Glutamatergic neuron (in vitro differentiated cells): ENCODE data around the gene RBM45. TPM values are rescaled to one million over a fixed set of nuclear protein-coding genes. Genes with fewer than 3 reads are reported as not detected.

Experiments used
- DNase-seq: peaks from one replicate; pipeline ENCODE4 v3.0.0; 2022
- H3K27ac Mint-ChIP-seq: one replicate; pipeline ENCODE4 v1.8.0; 2020; ENCODE audit warnings: mild to moderate bottlenecking, mixed read lengths, inconsistent platforms; ENCODE audit not compliant: unreplicated experiment
- H3K27me3 Mint-ChIP-seq: one replicate; pipeline ENCODE4 v1.8.0; 2020; ENCODE audit warnings: mild to moderate bottlenecking, moderate library complexity, mixed read lengths, inconsistent platforms; ENCODE audit not compliant: unreplicated experiment
- H3K36me3 Mint-ChIP-seq: one replicate; pipeline ENCODE4 v1.8.0; 2020; ENCODE audit warnings: mild to moderate bottlenecking, mixed read lengths, inconsistent platforms; ENCODE audit not compliant: unreplicated experiment
- H3K4me1 Mint-ChIP-seq: one replicate; pipeline ENCODE4 v1.8.0; 2020; ENCODE audit warnings: mild to moderate bottlenecking, low read depth, mixed read lengths, inconsistent platforms; ENCODE audit not compliant: unreplicated experiment
- H3K4me3 Mint-ChIP-seq: one replicate; pipeline ENCODE4 v1.8.0; 2020; ENCODE audit warnings: mild to moderate bottlenecking, mixed read lengths, inconsistent platforms; ENCODE audit not compliant: unreplicated experiment
- H3K9me3 Mint-ChIP-seq: one replicate; pipeline ENCODE4 v1.8.0; 2020; ENCODE audit warnings: mild to moderate bottlenecking, moderate library complexity, mixed read lengths, inconsistent platforms; ENCODE audit not compliant: unreplicated experiment
- CTCF ChIP-seq: fragments of 200-600 bp; sonication (generic); IDR thresholded peaks from one replicate; pipeline ENCODE4 v1.5.0; 2021; ENCODE audit not compliant: partially characterized antibody, unreplicated experiment
- total RNA-seq: library from RNA; stranded (reverse); fragmentation: NEBNext Ultra II Directional; extraction: Animal tissue kit (Norgen Biotek cat#: 25700); gene quantifications from one replicate; pipeline ENCODE4 v1.2.1, GENCODE V29; 2021; ENCODE audit not compliant: unreplicated experiment

The RBM45 gene
- total RNA-seq, 1 donor from 2014 or later, result 15.3 TPM

DNA sequence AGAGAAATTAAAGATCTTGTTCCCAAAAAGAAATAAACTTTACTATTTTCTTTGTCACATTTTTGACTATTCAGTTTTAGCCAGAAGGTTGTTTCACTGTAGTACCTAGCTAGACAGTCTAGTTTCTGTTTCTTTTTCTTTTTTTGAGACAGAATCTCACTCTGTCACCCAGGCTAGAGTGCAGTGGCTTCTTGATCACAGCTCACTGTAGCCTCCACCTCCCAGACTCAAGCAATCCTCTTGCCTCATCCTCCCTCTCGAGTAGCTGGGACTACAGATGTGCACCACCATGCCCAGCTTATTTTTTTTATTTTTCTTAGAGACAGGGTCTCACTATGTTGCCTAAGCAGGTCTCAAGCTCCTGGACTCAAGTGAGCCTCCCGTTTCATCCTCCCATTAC is 2.2 kb downstream of the RBM45 start:
- H3K4me1 Mint-ChIP-seq, result no peaks in the 10 kb centered on the region
- no peaks in the 10 kb centered on the region for H3K36me3 Mint-ChIP-seq
- H3K27me3 Mint-ChIP-seq, result peaks cover 4% of the 10 kb centered on the region
- DNase-seq, result no peak
- no peak overlapping the region for H3K27ac Mint-ChIP-seq
- peak overlapping the region; percentile 42 for H3K4me3 Mint-ChIP-seq
- H3K9me3 Mint-ChIP-seq, result peaks cover 8% of the 10 kb centered on the region
- TF ChIP-seq CTCF, result no peak

GRCh38 chr2:178115271-178115670 is 3.0 kb downstream of the RBM45 start:
- Mint-ChIP-seq H3K4me1 (no peaks in the 10 kb centered on the region), H3K4me3 (no peak overlapping the region)

GRCh38 chr2:178117725-178118124 is 5.5 kb downstream of the RBM45 start:
- DNase-seq, result no peak
- no peak overlapping the region for H3K27ac Mint-ChIP-seq
- no peaks in the 10 kb centered on the region for H3K4me1 Mint-ChIP-seq
- H3K36me3 Mint-ChIP-seq, result no peaks in the 10 kb centered on the region
- peaks cover 3% of the 10 kb centered on the region for H3K27me3 Mint-ChIP-seq
- H3K4me3 Mint-ChIP-seq, result no peak overlapping the region
- H3K9me3 Mint-ChIP-seq, result peaks cover 5% of the 10 kb centered on the region
- TF ChIP-seq CTCF, result no peak

More at GRCh38 chr2:178115271-178115670, 3.0 kb downstream of the RBM45 start:
- TF ChIP-seq CTCF, result no peak
- Mint-ChIP-seq H3K36me3 (no peaks in the 10 kb centered on the region), H3K27ac (no peak overlapping the region), H3K9me3 (peaks cover 8% of the 10 kb centered on the region), H3K27me3 (peaks cover 4% of the 10 kb centered on the region)
- DNase-seq, result no peak

DNA sequence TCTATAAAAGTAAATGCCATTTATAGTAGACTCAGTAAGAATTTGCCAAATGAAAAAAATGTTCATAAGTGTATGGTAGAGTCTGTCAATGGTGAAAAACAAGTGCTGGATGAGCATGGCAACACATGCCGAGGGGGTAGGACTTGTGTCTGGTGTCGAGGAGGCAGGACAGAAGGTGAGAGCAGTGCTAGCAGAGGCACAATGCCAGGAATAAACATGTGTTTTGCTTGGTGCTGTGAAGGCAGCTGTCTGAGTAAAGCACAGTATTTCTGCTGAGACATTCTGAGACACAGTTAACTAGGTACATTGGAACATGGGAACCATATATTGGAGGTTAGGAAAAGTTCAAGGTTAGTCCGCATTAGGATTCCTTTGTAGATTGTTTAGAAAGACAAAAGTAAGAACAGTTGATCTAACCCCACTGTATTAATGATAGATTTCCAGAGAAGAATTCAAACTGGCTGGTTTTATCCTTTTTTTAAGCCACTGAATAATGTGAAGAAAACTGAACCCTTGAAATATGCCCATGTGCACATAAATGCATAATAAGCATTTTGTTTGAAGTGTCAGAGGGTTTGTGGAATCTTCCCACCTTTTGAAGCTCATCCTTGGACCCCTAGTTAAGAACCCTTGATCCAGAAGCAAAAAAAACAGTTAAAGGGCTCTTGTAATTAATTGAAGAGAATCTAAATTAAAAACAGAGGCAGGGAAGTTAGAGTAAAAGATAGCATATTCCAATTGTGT is 7.1 kb downstream of the RBM45 start:
- Mint-ChIP-seq H3K4me3 (no peak overlapping the region), H3K36me3 (no peaks in the 10 kb centered on the region), H3K27me3 (peaks cover 3% of the 10 kb centered on the region), H3K9me3 (peaks cover 2% of the 10 kb centered on the region), H3K4me1 (no peaks in the 10 kb centered on the region), H3K27ac (peak overlapping the region; percentile 18)
- TF ChIP-seq CTCF, result no peak
- no peak for DNase-seq

- H3K27ac Mint-ChIP-seq, result no peak overlapping the region
- no peak for TF ChIP-seq CTCF
- DNase-seq, result no peak
Observed at GRCh38 chr2:178123163-178123562, 10.9 kb downstream of the RBM45 start.

More at GRCh38 chr2:178123163-178123562, 10.9 kb downstream of the RBM45 start:
- no peaks in the 10 kb centered on the region for H3K4me1 Mint-ChIP-seq
- no peaks in the 10 kb centered on the region for H3K9me3 Mint-ChIP-seq
- no peak overlapping the region for H3K4me3 Mint-ChIP-seq
- no peaks in the 10 kb centered on the region for H3K36me3 Mint-ChIP-seq
- peaks cover 3% of the 10 kb centered on the region for H3K27me3 Mint-ChIP-seq
